LHCN-M2 (cell line): ENCODE measurements around the gene PPBP. TPM values are rescaled to one million over a fixed set of nuclear protein-coding genes. Genes with fewer than 3 reads are reported as not detected.
A peak's percentile ranks its signal among the peaks of the same experiment; 100 is the strongest.

ENCODE experiments used
- DNase-seq: peaks from one replicate; pipeline ENCODE4 v3.0.0-alpha.2; 2012; ENCODE audit warnings: low read depth
- polyA plus RNA-seq: library from polyadenylated mRNA; unstranded; fragments of >200 nt; gene quantifications from one replicate; pipeline ENCODE4 v1.2.1, GENCODE V29; 2012; ENCODE audit warnings: missing spikeins
- total RNA-seq: library from RNA; depleted of rRNA; stranded (reverse); fragments of >200 nt; gene quantifications from 2 replicates; pipeline ENCODE4 v1.2.3, GENCODE V29; 2014; rRNA removed

Gene PPBP
- total RNA-seq: 0.64 TPM in 1 of 2 replicates, not detected in the other
- polyA plus RNA-seq: not detected

- no peak for DNase-seq
These were observed at the start of gene PPBP for GRCh38 chr4:73988061-73988460. PPBP (minus strand) TSS chr4:73988190; CDS start chr4:73988103, 87 bp downstream.

- no peak for DNase-seq
These were observed 49.3 kb upstream of the PPBP start for GRCh38 chr4:74037076-74037955.

- peak; percentile 79 for DNase-seq
These were observed 45.7 kb upstream of the PPBP start for GRCh38 chr4:74033739-74034138.

GRCh38 chr4:74032064-74032463 lies 44.1 kb upstream of the PPBP start:
- peak; percentile 86 for DNase-seq

GRCh38 chr4:74031576-74031975 lies 43.6 kb upstream of the PPBP start:
- no peak for DNase-seq

GRCh38 chr4:74030285-74030684 lies 42.3 kb upstream of the PPBP start:
- no peak for DNase-seq

GRCh38 chr4:74028504-74028903 lies 40.5 kb upstream of the PPBP start:
- no peak for DNase-seq

- no peak for DNase-seq
These were observed 35.7 kb upstream of the PPBP start for GRCh38 chr4:74023709-74024108.

- DNase-seq: no peak
These were observed 33.6 kb upstream of the PPBP start for GRCh38 chr4:74021601-74022000.

- no peak for DNase-seq
These were observed 30.8 kb upstream of the PPBP start for GRCh38 chr4:74018771-74019170.

GRCh38 chr4:74018116-74018515 lies 30.1 kb upstream of the PPBP start:
- no peak for DNase-seq

GRCh38 chr4:74016068-74016467 lies 28.1 kb upstream of the PPBP start:
- DNase-seq: peak; percentile 78

GRCh38 chr4:74015126-74015780 lies 27.3 kb upstream of the PPBP start:
- DNase-seq: no peak

GRCh38 chr4:74014332-74014731 lies 26.3 kb upstream of the PPBP start:
- no peak for DNase-seq

GRCh38 chr4:74013264-74013663 lies 25.3 kb upstream of the PPBP start:
- no peak for DNase-seq

GRCh38 chr4:74012130-74012529 lies 24.1 kb upstream of the PPBP start:
- no peak for DNase-seq

GRCh38 chr4:74009307-74009706 lies 21.3 kb upstream of the PPBP start:
- DNase-seq: no peak

- DNase-seq: peak; percentile 95
These were observed 18.1 kb upstream of the PPBP start for GRCh38 chr4:74006009-74006476.

- peak; percentile 71 for DNase-seq
These were observed 17.5 kb upstream of the PPBP start for GRCh38 chr4:74005528-74005927.

- no peak for DNase-seq
These were observed 16.7 kb upstream of the PPBP start for GRCh38 chr4:74004668-74005067.

GRCh38 chr4:74000301-74000700 lies 12.3 kb upstream of the PPBP start:
- no peak for DNase-seq
